GM18526 (cell line): Measurements from ENCODE around the gene ZMYM4.

Experiments used
- POLR2A ChIP-seq: IDR thresholded peaks from 3 replicates; pipeline ENCODE4 v1.6.1; 2011; ENCODE audit not compliant: insufficient read length; ENCODE audit errors: extremely low read depth

ZMYM4 gene

GRCh38 chr1:35290452-35290851 is 21.9 kb downstream of the ZMYM4 start:
- TF ChIP-seq POLR2A = no peak

- TF ChIP-seq POLR2A = no peak
Measured at GRCh38 chr1:35294809-35295208, 26.3 kb downstream of the ZMYM4 start.

- no peak for TF ChIP-seq POLR2A
Measured at GRCh38 chr1:35297886-35298285, 29.4 kb downstream of the ZMYM4 start.

- no peak for TF ChIP-seq POLR2A
Measured at GRCh38 chr1:35298464-35298863, 30.0 kb downstream of the ZMYM4 start.

GRCh38 chr1:35300376-35300775 is 31.9 kb downstream of the ZMYM4 start:
- TF ChIP-seq POLR2A = no peak

GRCh38 chr1:35301674-35302392 is 33.3 kb downstream of the ZMYM4 start:
- TF ChIP-seq POLR2A = no peak

- no peak for TF ChIP-seq POLR2A
Measured at GRCh38 chr1:35305383-35305782, 36.9 kb downstream of the ZMYM4 start.

GRCh38 chr1:35315649-35316048 is 47.1 kb downstream of the ZMYM4 start:
- TF ChIP-seq POLR2A = no peak

GRCh38 chr1:35316264-35316663 is 47.8 kb downstream of the ZMYM4 start:
- TF ChIP-seq POLR2A = no peak

GRCh38 chr1:35319988-35320713 is 51.6 kb downstream of the ZMYM4 start:
- no peak for TF ChIP-seq POLR2A

GRCh38 chr1:35320937-35321336 is 52.4 kb downstream of the ZMYM4 start:
- TF ChIP-seq POLR2A = no peak

- no peak for TF ChIP-seq POLR2A
Measured at GRCh38 chr1:35324486-35324885, 56.0 kb downstream of the ZMYM4 start.

GRCh38 chr1:35326246-35326866 is 57.8 kb downstream of the ZMYM4 start:
- no peak for TF ChIP-seq POLR2A

- no peak for TF ChIP-seq POLR2A
Measured at GRCh38 chr1:35334485-35334884, 66.0 kb downstream of the ZMYM4 start.

- no peak for TF ChIP-seq POLR2A
Measured at GRCh38 chr1:35340519-35340918, 72.0 kb downstream of the ZMYM4 start.

GRCh38 chr1:35345439-35345981 is 77.0 kb downstream of the ZMYM4 start:
- TF ChIP-seq POLR2A = no peak

GRCh38 chr1:35350872-35351271 is 82.4 kb downstream of the ZMYM4 start:
- no peak for TF ChIP-seq POLR2A

GRCh38 chr1:35359995-35360394 is 91.5 kb downstream of the ZMYM4 start:
- no peak for TF ChIP-seq POLR2A
